GM23338 (cell line): Measurements from ENCODE around the gene COG1.

Source experiments
- CREB1 ChIP-seq: fragments of 250-450 bp; sonication (Bioruptor Pico); IDR thresholded peaks from 2 replicates; pipeline ENCODE4 v1.5.0; 2020; ENCODE audit warnings: low read depth, mild to moderate bottlenecking, moderate library complexity
- CTCF ChIP-seq, 2 experiments: fragments of 200-600 bp in 1 of 2; sonication (generic) in 1 of 2; conservative IDR thresholded peaks; 2 replicates each; pipeline versions ENCODE4 v1.5.1 to v1.6.1; 2016 to 2017; ENCODE audit warnings: antibody characterized with exemption in 2 of 2, low read depth in 2 of 2, mild to moderate bottlenecking in 2 of 2, moderate library complexity in 1 of 2
- EZH2 ChIP-seq: fragments of 200-600 bp; sonication (generic); IDR thresholded peaks from one replicate; pipeline ENCODE4 v1.8.0; 2017; ENCODE audit warnings: antibody characterized with exemption, mild to moderate bottlenecking, low read depth; ENCODE audit not compliant: unreplicated experiment
- EZH2phosphoT487 ChIP-seq: fragments of 200-600 bp; sonication (generic); IDR thresholded peaks from one replicate; pipeline ENCODE4 v1.8.1; 2018; ENCODE audit warnings: antibody characterized with exemption; ENCODE audit not compliant: unreplicated experiment
- POLR2AphosphoS5 ChIP-seq: IDR thresholded peaks from 2 replicates; pipeline ENCODE4 v1.6.1; 2016; ENCODE audit warnings: antibody characterized with exemption, low read depth
- REST ChIP-seq: IDR thresholded peaks from one replicate; pipeline ENCODE4 v1.6.1; 2018; ENCODE audit warnings: antibody characterized with exemption; ENCODE audit not compliant: unreplicated experiment
- STAT1 ChIP-seq: IDR thresholded peaks from one replicate; pipeline ENCODE4 v1.6.1; 2016; ENCODE audit warnings: antibody characterized with exemption; ENCODE audit not compliant: unreplicated experiment
- ZNF114 ChIP-seq: fragments of 250-450 bp; sonication (Bioruptor Pico); IDR thresholded peaks from 2 replicates; pipeline ENCODE4 v1.5.0; 2020; ENCODE audit warnings: mild to moderate bottlenecking, moderate library complexity
- TF ChIP-seq, protein P1 (sequence below): fragments of 250-450 bp; sonication (Bioruptor Pico); IDR thresholded peaks from 2 replicates; pipeline ENCODE4 v1.5.0; 2020; ENCODE audit warnings: mild to moderate bottlenecking, moderate library complexity
- TF ChIP-seq, protein P2 (sequence below): IDR thresholded peaks from 2 replicates; pipeline ENCODE4 v1.6.1; 2016; ENCODE audit warnings: antibody characterized with exemption

DNA sequence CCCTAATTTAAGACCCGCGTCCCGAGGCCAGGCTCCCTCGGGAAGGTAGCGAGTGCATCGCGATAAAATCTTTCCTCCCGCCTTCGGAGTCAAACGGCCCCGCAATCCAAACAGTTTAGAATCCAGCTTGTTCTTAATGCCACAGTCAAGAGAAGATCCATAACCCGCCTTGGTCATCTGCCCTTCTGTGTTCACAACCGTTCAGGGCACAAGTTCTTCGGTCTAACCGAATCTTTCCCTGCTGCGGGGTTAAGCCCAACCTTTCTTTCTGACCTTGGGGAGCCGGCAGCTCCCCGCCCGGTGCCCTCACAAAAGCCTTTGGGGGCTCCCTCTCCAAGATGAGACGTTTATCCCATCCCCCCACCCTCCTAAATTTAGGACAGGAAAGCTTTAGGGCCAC lies 38.5 kb downstream of the COG1 start:
- TF ChIP-seq CTCF (conservative IDR thresholded peaks at IDR 0.05; ENCODE audit: low read depth in 2 of 2) (no peak), CREB1 (no peak), EZH2phosphoT487 (no peak), EZH2 (no peak), POLR2AphosphoS5 (no peak), STAT1 (no peak), ZNF114 (CRISPR knock-in tag) (no peak), REST (no peak)
- TF ChIP-seq, protein P1, sequence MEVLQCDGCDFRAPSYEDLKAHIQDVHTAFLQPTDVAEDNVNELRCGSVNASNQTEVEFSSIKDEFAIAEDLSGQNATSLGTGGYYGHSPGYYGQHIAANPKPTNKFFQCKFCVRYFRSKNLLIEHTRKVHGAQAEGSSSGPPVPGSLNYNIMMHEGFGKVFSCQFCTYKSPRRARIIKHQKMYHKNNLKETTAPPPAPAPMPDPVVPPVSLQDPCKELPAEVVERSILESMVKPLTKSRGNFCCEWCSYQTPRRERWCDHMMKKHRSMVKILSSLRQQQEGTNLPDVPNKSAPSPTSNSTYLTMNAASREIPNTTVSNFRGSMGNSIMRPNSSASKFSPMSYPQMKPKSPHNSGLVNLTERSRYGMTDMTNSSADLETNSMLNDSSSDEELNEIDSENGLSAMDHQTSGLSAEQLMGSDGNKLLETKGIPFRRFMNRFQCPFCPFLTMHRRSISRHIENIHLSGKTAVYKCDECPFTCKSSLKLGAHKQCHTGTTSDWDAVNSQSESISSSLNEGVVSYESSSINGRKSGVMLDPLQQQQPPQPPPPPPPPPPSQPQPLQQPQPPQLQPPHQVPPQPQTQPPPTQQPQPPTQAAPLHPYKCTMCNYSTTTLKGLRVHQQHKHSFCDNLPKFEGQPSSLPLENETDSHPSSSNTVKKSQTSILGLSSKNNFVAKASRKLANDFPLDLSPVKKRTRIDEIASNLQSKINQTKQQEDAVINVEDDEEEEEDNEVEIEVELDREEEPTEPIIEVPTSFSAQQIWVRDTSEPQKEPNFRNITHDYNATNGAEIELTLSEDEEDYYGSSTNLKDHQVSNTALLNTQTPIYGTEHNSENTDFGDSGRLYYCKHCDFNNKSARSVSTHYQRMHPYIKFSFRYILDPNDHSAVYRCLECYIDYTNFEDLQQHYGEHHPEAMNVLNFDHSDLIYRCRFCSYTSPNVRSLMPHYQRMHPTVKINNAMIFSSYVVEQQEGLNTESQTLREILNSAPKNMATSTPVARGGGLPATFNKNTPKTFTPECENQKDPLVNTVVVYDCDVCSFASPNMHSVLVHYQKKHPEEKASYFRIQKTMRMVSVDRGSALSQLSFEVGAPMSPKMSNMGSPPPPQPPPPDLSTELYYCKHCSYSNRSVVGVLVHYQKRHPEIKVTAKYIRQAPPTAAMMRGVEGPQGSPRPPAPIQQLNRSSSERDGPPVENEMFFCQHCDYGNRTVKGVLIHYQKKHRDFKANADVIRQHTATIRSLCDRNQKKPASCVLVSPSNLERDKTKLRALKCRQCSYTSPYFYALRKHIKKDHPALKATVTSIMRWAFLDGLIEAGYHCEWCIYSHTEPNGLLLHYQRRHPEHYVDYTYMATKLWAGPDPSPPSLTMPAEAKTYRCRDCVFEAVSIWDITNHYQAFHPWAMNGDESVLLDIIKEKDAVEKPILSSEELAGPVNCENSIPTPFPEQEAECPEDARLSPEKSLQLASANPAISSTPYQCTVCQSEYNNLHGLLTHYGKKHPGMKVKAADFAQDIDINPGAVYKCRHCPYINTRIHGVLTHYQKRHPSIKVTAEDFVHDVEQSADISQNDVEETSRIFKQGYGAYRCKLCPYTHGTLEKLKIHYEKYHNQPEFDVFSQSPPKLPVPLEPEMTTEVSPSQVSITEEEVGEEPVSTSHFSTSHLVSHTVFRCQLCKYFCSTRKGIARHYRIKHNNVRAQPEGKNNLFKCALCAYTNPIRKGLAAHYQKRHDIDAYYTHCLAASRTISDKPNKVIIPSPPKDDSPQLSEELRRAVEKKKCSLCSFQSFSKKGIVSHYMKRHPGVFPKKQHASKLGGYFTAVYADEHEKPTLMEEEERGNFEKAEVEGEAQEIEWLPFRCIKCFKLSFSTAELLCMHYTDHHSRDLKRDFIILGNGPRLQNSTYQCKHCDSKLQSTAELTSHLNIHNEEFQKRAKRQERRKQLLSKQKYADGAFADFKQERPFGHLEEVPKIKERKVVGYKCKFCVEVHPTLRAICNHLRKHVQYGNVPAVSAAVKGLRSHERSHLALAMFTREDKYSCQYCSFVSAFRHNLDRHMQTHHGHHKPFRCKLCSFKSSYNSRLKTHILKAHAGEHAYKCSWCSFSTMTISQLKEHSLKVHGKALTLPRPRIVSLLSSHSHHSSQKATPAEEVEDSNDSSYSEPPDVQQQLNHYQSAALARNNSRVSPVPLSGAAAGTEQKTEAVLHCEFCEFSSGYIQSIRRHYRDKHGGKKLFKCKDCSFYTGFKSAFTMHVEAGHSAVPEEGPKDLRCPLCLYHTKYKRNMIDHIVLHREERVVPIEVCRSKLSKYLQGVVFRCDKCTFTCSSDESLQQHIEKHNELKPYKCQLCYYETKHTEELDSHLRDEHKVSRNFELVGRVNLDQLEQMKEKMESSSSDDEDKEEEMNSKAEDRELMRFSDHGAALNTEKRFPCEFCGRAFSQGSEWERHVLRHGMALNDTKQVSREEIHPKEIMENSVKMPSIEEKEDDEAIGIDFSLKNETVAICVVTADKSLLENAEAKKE (CRISPR knock-in tag), result no peak
- TF ChIP-seq, protein P2, sequence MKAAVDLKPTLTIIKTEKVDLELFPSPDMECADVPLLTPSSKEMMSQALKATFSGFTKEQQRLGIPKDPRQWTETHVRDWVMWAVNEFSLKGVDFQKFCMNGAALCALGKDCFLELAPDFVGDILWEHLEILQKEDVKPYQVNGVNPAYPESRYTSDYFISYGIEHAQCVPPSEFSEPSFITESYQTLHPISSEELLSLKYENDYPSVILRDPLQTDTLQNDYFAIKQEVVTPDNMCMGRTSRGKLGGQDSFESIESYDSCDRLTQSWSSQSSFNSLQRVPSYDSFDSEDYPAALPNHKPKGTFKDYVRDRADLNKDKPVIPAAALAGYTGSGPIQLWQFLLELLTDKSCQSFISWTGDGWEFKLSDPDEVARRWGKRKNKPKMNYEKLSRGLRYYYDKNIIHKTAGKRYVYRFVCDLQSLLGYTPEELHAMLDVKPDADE, result no peak
